ENCODE results near the gene CGB7. TPM values are rescaled to one million over a fixed set of nuclear protein-coding genes. Genes with fewer than 3 reads are reported as not detected.

The CGB7 gene
- total and polyA plus RNA-seq, 9 of the 15 experiments (the other 6 are each of a cell fraction or from before 2014, with no cell fraction given), result not detected

GRCh38 chr19:49056101-49056901, 1.2 kb downstream of the CGB7 start (continued):
- no peak for TF ChIP-seq CCNT2 (IDR thresholded peaks at IDR 0.05; ENCODE audit: borderline replicate concordance, extremely low read depth, insufficient read length, low read depth, low read length)
- TF ChIP-seq NELFE (IDR thresholded peaks at IDR 0.05; ENCODE audit: insufficient read depth, insufficient read length), result no peak
- TF ChIP-seq SIX5 (IDR thresholded peaks at IDR 0.05; ENCODE audit: borderline replicate concordance in 1 of 2, insufficient read depth in 1 of 2, low read depth in 1 of 2, low read length in 2 of 2), result no peak
- no peak for TF ChIP-seq ZNF512 (tag; IDR thresholded peaks at IDR 0.05)
- TF ChIP-seq AFF1 (IDR thresholded peaks at IDR 0.05; ENCODE audit: low read depth in 1 of 2, partially characterized antibody in 2 of 2), result no peak
- TF ChIP-seq RAD21 (CRISPR knock-in tag; conservative IDR thresholded peaks at IDR 0.05 in 1 of 2, IDR thresholded peaks at IDR 0.05 in 1 of 2), result no peak; a peak in 1 of 4 replicates
- TF ChIP-seq GTF3C2 (IDR thresholded peaks at IDR 0.05; ENCODE audit: borderline replicate concordance, extremely low read depth, insufficient read length), result no peak
- TF ChIP-seq CXXC5 (CRISPR knock-in tag; IDR thresholded peaks at IDR 0.05), result peak; percentile 64
- TF ChIP-seq SNIP1 (IDR thresholded peaks at IDR 0.05; ENCODE audit: low read depth), result no peak
- no peak for TF ChIP-seq BACH1 (tag; IDR thresholded peaks at IDR 0.05)
- TF ChIP-seq ARID2 (IDR thresholded peaks at IDR 0.05), result no peak
- TF ChIP-seq RBM34 (IDR thresholded peaks at IDR 0.05; ENCODE audit: borderline replicate concordance, insufficient read depth, low read length), result no peak
- TF ChIP-seq CBX5 (IDR thresholded peaks at IDR 0.05; ENCODE audit: borderline replicate concordance, low read depth), result no peak
- TF ChIP-seq ZNF354B (CRISPR knock-in tag; IDR thresholded peaks at IDR 0.05), result no peak
- no peak for TF ChIP-seq SRSF3 (IDR thresholded peaks at IDR 0.05; ENCODE audit: insufficient read depth, low read length)
- TF ChIP-seq ZNF77 (CRISPR knock-in tag; IDR thresholded peaks at IDR 0.05), result no peak
- TF ChIP-seq SMAD1 (IDR thresholded peaks at IDR 0.05; ENCODE audit: low read depth, low read length, partially characterized antibody), result no peak
- TF ChIP-seq ILK (tag; IDR thresholded peaks at IDR 0.05; ENCODE audit: borderline replicate concordance, low read depth), result no peak
